Activated CD8-positive, alpha-beta memory T cell treated with anti-CD3 and anti-CD28 coated beads for 24 hours (primary cell): ENCODE results near the gene LRIG3.
"Not testable (repeated sequence)": the region's sequence is repeated elsewhere in the genome, so short reads cannot be mapped to it uniquely, and the experiment has no call there.

Experiments
- DNase-seq: peaks from one replicate; pipeline ENCODE4 v3.0.0-alpha.2; 2020

Gene LRIG3

DNA sequence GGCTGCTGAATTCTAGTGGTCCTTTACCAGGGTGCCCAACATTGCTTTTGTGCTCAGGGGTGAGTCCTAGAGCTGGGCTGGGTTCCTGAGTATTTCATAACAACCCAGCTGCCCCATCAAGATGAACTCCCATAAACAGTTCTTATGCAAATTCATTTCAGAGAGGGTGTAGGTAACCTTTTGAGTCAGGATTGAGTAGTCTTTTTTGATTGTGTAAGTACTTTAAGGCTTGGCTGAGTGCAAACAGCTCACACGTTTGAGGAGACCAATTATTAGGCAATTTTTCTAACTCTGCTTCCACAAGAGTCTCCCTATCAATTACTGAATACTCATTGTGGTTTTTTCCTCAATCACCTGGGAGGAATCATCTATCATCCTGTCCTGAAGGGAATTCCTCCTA is 63.1 kb downstream of the LRIG3 start:
- not testable (repeated sequence) for DNase-seq

- DNase-seq, result not testable (repeated sequence)
Measured at GRCh38 chr12:58855630-58856029, 64.7 kb downstream of the LRIG3 start.

DNA sequence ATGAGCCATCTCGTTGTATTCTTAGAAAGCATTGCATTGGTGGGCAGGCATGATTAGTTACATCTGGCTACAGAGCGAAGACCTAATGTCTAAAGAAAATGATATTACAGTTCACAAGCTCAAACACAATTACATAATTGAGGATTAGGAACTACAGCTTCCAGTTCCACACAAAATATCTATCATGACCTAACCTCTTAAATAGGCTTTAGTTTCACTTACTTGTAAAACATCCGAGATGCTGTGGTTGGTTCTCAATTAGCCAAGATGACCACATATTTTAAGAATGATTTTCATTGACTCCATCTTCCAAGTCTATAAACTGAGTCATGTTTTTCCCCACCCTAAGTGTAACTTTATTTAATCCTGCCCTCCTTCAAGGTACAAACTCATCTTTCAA is 69.5 kb downstream of the LRIG3 start:
- DNase-seq, result no peak

- no peak for DNase-seq
Measured at GRCh38 chr12:58847901-58848600, 72.3 kb downstream of the LRIG3 start.

DNA sequence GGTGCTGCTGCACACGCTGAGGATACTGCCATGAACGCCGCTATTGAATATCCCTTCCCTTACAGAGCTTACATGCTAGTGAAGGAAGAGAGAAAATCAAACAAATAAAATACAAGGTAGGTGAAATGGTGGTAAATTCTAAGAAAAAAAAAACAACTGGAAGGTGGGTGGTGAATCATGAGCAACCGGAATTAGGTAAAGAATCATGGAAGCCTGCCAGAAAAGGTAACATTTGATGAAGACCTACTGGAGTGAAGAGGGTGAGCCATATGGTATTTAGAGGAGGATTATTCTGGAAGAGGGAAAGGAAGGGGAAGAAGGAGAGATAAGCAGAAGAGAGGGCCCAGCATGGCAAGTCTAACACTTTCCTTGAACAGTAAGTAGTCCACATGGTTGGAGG is 76.1 kb downstream of the LRIG3 start:
- DNase-seq, result no peak

- DNase-seq, result no peak
Measured at GRCh38 chr12:58841058-58841798, 79.1 kb downstream of the LRIG3 start.

- no peak for DNase-seq
Measured at GRCh38 chr12:58833853-58834252, 86.5 kb downstream of the LRIG3 start.

DNA sequence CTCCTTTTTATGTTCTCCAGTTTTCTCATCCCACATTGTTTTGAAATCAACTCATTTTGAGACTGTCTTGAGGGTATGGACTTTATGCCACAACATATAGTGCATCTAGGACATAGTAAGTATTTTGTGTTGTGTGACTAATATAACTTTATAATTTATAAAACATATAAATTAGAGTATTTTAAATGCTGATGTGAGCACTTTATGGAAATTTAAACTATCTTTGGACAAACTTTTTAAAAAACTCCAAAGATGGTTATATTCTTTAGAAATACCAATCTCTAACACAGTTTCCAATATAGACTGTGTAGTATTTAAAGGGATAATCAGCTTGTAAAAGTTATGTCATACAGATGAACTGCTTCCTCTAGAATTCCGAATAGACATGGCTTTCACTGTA is 87.4 kb downstream of the LRIG3 start:
- no peak for DNase-seq
